B cell (primary cell): ENCODE results near the gene HS3ST3A1. TPM values are rescaled to one million over a fixed set of nuclear protein-coding genes. Genes with fewer than 3 reads are reported as not detected.

Experiments
- ATAC-seq: fragments of 200-7000 bp; cut with Tn5 transposase; one replicate; pipeline ENCODE4 v1.10.0; 2021; ENCODE audit warnings: low read depth, mild to moderate bottlenecking, moderate number of reproducible peaks, moderate library complexity
- CTCF ChIA-PET: fragments of 350-600 bp; sonication (Branson Sonifier 250); formaldehyde crosslinking; loops from one replicate; lab custom pipeline; 2021; ENCODE audit warnings: antibody characterized with exemption, inconsistent platforms; lab: Charles Lee
- POLR2A ChIA-PET: fragments of 350-600 bp; sonication (Branson Sonifier 250); formaldehyde crosslinking; loops from one replicate; lab custom pipeline; 2021; ENCODE audit warnings: antibody characterized with exemption; lab: Charles Lee
- DNase-seq: peaks from one replicate; pipeline ENCODE4 v3.0.0; 2013
- H2AFZ ChIP-seq: 2 replicates; pipeline ENCODE4 v1.6.1; 2012; ENCODE audit warnings: mild to moderate bottlenecking, low read depth, low read length; ENCODE audit not compliant: insufficient read depth, poor library complexity, severe bottlenecking
- H3K27ac ChIP-seq, 2 donors: 1 replicate in 1 of 2; 2 replicates in 1 of 2; pipeline ENCODE4 v1.5.1; 2012 to 2013; ENCODE audit warnings: low read length in 2 of 2, mild to moderate bottlenecking in 2 of 2, moderate library complexity in 1 of 2
- H3K27me3 ChIP-seq, 4 experiments: fragments of 200-600 bp in 1 of 4; sonication (generic) in 1 of 4; replicated peaks in 1 of 4; 1 replicate in 2 of 4; 2 replicates in 2 of 4; pipeline versions ENCODE4 v1.6.1 to v1.7.0; 2013 to 2016; ENCODE audit warnings: low read length in 3 of 4, mild to moderate bottlenecking in 2 of 4, mixed read lengths in 1 of 4, moderate library complexity in 1 of 4; ENCODE audit not compliant: insufficient read depth in 4 of 4, control insufficient read depth in 3 of 4; ENCODE audit errors: control extremely low read depth in 1 of 4
- H3K36me3 ChIP-seq, 2 experiments: replicated peaks in 1 of 2; 1 replicate in 1 of 2; 2 replicates in 1 of 2; pipeline versions ENCODE4 v1.6.1 to v1.7.1; 2013; ENCODE audit warnings: low read length in 1 of 2; ENCODE audit not compliant: insufficient read depth in 2 of 2, control insufficient read depth in 1 of 2; ENCODE audit errors: control extremely low read depth in 1 of 2, extremely low read depth in 1 of 2
- H3K4me1 ChIP-seq, 2 donors: fragments of 200-600 bp in 1 of 2; sonication (generic) in 1 of 2; 1 replicate in 1 of 2; 2 replicates in 1 of 2; pipeline versions ENCODE4 v1.5.1 to v1.6.1; 2013 to 2017; ENCODE audit warnings: low read length in 2 of 2; ENCODE audit not compliant: control insufficient read depth in 2 of 2, insufficient read depth in 2 of 2
- H3K4me2 ChIP-seq: replicated peaks from 2 replicates; pipeline ENCODE3; 2012; ENCODE audit warnings: mild to moderate bottlenecking, low read depth, low read length; ENCODE audit not compliant: poor library complexity, severe bottlenecking
- H3K4me3 ChIP-seq, 5 experiments: fragments of 200-600 bp in 1 of 5; sonication (generic) in 1 of 5; 1 replicate in 3 of 5; 2 replicates in 2 of 5; pipeline versions ENCODE4 v1.5.1 to v1.7.0; 2011 to 2016; ENCODE audit warnings: low read length in 4 of 5, mild to moderate bottlenecking in 4 of 5, low read depth in 2 of 5, control low read depth in 1 of 5, moderate library complexity in 1 of 5; ENCODE audit not compliant: insufficient read depth in 1 of 5; ENCODE audit errors: control extremely low read depth in 1 of 5, extremely low read depth in 1 of 5
- H3K79me2 ChIP-seq: fragments of 200-600 bp; sonication (generic); one replicate; pipeline ENCODE4 v1.6.0; 2016; ENCODE audit warnings: low read length; ENCODE audit not compliant: control insufficient read depth, insufficient read depth
- H3K9ac ChIP-seq: fragments of 200-600 bp; sonication (generic); 2 replicates; pipeline ENCODE4 v1.6.1; 2017; ENCODE audit warnings: mild to moderate bottlenecking, low read length, moderate library complexity
- H3K9me3 ChIP-seq, 3 donors: one replicate each; pipeline versions ENCODE4 v1.6.1 to v1.7.1; 2013; ENCODE audit warnings: low read length in 2 of 3; ENCODE audit not compliant: control insufficient read depth in 2 of 3, insufficient read depth in 1 of 3; ENCODE audit errors: control extremely low read depth in 1 of 3
- H4K20me1 ChIP-seq: 2 replicates; pipeline ENCODE4 v1.6.0; 2012; ENCODE audit warnings: mild to moderate bottlenecking, low read length; ENCODE audit not compliant: insufficient read depth, control insufficient read depth, poor library complexity, severe bottlenecking
- H3K27ac Mint-ChIP-seq: one replicate; pipeline ENCODE4 v1.8.0; 2021; ENCODE audit warnings: mixed read lengths
- H3K27me3 Mint-ChIP-seq: one replicate; pipeline ENCODE4 v1.8.0; 2021; ENCODE audit warnings: mixed read lengths
- H3K4me1 Mint-ChIP-seq: one replicate; pipeline ENCODE4 v1.8.0; 2021; ENCODE audit warnings: mixed read lengths
- H3K4me3 Mint-ChIP-seq: one replicate; pipeline ENCODE4 v1.8.0; 2021; ENCODE audit warnings: mixed read lengths
- H3K9me3 Mint-ChIP-seq: one replicate; pipeline ENCODE4 v1.8.0; 2022; ENCODE audit warnings: mixed read lengths; ENCODE audit not compliant: insufficient read depth
- CTCF ChIP-seq: fragments of 200-600 bp; IDR thresholded peaks from one replicate; pipeline ENCODE4 v1.8.0; 2022; ENCODE audit warnings: antibody characterized with exemption, mild to moderate bottlenecking
- EZH2 ChIP-seq: IDR thresholded peaks from 2 replicates; pipeline ENCODE4 v1.6.1; 2012; ENCODE audit warnings: borderline replicate concordance, low read depth, mild to moderate bottlenecking, moderate library complexity, low read length; ENCODE audit not compliant: insufficient read depth, poor library complexity, severe bottlenecking
- WGBS: methylation state at CpG from one replicate; pipeline ENCODE4 v1.1.5; 2013; ENCODE audit warnings: missing lambda C conversion rate; ENCODE audit not compliant: insufficient coverage; 5-methylcytosine and 5-hydroxymethylcytosine counted together
- intact Hi-C: fragments of 100-400 bp; cut with micrococcal nuclease; formaldehyde crosslinking; loops from one replicate; pipeline ENCODE4 v1.10.0; 2022
- polyA plus RNA-seq: library from polyadenylated mRNA; depleted of rRNA; stranded (reverse); fragments of >200 nt; gene quantifications from 2 replicates; pipeline ENCODE4 v1.2.3, GENCODE V29; 2012
- total RNA-seq, 2 donors: library from RNA; stranded (reverse); fragments of 120-200 nt in 1 of 2; gene quantifications; 1 replicate in 1 of 2; 2 replicates in 1 of 2; pipeline versions ENCODE4 v1.2.3 to v1.2.4, GENCODE V29; 2013 to 2022

Gene HS3ST3A1
- total and polyA plus RNA-seq, 2 donors (not counting 1 experiment from before 2014, with no cell fraction given), result 0.17 to 0.75 TPM

- no peaks in the 10 kb centered on the region for H3K79me2 ChIP-seq
- no peaks in the 10 kb centered on the region for H3K36me3 ChIP-seq
- no peak overlapping the region for H2AFZ ChIP-seq
- H3K9ac ChIP-seq, result no peak overlapping the region
- TF ChIP-seq EZH2 (no peak), CTCF (no peak)
- CTCF ChIA-PET, result no interaction called here
- no peak overlapping the region for H3K4me3 Mint-ChIP-seq
- ATAC-seq (no peak), DNase-seq (no peak)
- intact Hi-C loops, result no loop called here
- H3K27me3 Mint-ChIP-seq, result peaks cover 15% of the 10 kb centered on the region
- H3K9me3 Mint-ChIP-seq, result no peaks in the 10 kb centered on the region
- no peak overlapping the region for H3K27ac Mint-ChIP-seq
- no peaks in the 10 kb centered on the region for H4K20me1 ChIP-seq
- no peaks in the 10 kb centered on the region for H3K4me1 ChIP-seq
- no peak overlapping the region for H3K27ac ChIP-seq
- no peaks in the 10 kb centered on the region for H3K9me3 ChIP-seq
- 83% methylated on average over 8 of the region's 9 CpGs for WGBS
- H3K4me2 ChIP-seq, result no peak overlapping the region
- POLR2A ChIA-PET, result no interaction called here
- H3K4me3 ChIP-seq, result no peak overlapping the region
- H3K27me3 ChIP-seq, result no peaks in the 10 kb centered on the region
- H3K4me1 Mint-ChIP-seq, result no peaks in the 10 kb centered on the region
Observed at GRCh38 chr17:13582776-13583547, 18.8 kb downstream of the HS3ST3A1 start.

- intact Hi-C loops, result no loop called here
Observed at GRCh38 chr17:13581925-13582324, 19.8 kb downstream of the HS3ST3A1 start.

More at GRCh38 chr17:13581925-13582324, 19.8 kb downstream of the HS3ST3A1 start:
- 40% methylated on average over 1 of the region's 3 CpGs for WGBS
- Histone ChIP-seq H3K4me1 (no peaks in the 10 kb centered on the region), H2AFZ (no peak overlapping the region), H3K27me3 (no peaks in the 10 kb centered on the region), H3K79me2 (no peaks in the 10 kb centered on the region), H3K9ac (no peak overlapping the region), H3K4me3 (no peak overlapping the region), H3K36me3 (no peaks in the 10 kb centered on the region), H3K4me2 (no peak overlapping the region), H3K9me3 (no peaks in the 10 kb centered on the region), H4K20me1 (no peaks in the 10 kb centered on the region), H3K27ac (no peak overlapping the region)
- no peak overlapping the region for H3K27ac Mint-ChIP-seq
- no peak for TF ChIP-seq EZH2
- TF ChIP-seq CTCF, result no peak
- ATAC-seq (no peak), DNase-seq (no peak)
- no peaks in the 10 kb centered on the region for H3K9me3 Mint-ChIP-seq
- H3K27me3 Mint-ChIP-seq, result peaks cover 19% of the 10 kb centered on the region
- CTCF ChIA-PET, result interaction anchor here (0.7 to 1.0 kb wide), 3 partner anchors 12 to 416 kb away, joined by 3 to 4 read pairs (median 3); no protein-coding TSS in a partner anchor
- POLR2A ChIA-PET, result interaction anchor here (0.7 kb wide), 1 partner anchor 865 kb away, joined by 4 read pairs; no protein-coding TSS in a partner anchor
- H3K4me3 Mint-ChIP-seq, result no peak overlapping the region
- no peaks in the 10 kb centered on the region for H3K4me1 Mint-ChIP-seq
